K562 (cell line): ENCODE data around the gene CMTM8. TPM values are rescaled to one million over a fixed set of nuclear protein-coding genes. Genes with fewer than 3 reads are reported as not detected.

Source experiments
- ATF7 ChIP-seq: fragments of 450-650 bp; IDR thresholded peaks from 2 replicates; pipeline ENCODE4 v1.7.1; 2014; ENCODE audit warnings: mild to moderate bottlenecking, moderate library complexity
- NFE2L1 ChIP-seq: fragments of 450-650 bp; IDR thresholded peaks from 2 replicates; pipeline ENCODE4 v1.6.1; 2016; ENCODE audit warnings: missing genetic modification characterization, low read depth, mild to moderate bottlenecking, missing compliant biosample characterization, moderate library complexity, borderline replicate concordance
- SP1 ChIP-seq: sonication (generic); formaldehyde crosslinking; IDR thresholded peaks from 2 replicates; pipeline ENCODE4 v1.8.1; 2022; ENCODE audit warnings: mild to moderate bottlenecking, missing genetic modification reagents
- ZNF224 ChIP-seq: sonication (generic); formaldehyde crosslinking; IDR thresholded peaks from 2 replicates; pipeline ENCODE4 v1.8.0; 2022; ENCODE audit warnings: mild to moderate bottlenecking, missing genetic modification reagents
- polyA plus RNA-seq, 8 experiments: library from polyadenylated mRNA; depleted of rRNA in 4 of 8; stranded (reverse) in 5 of 8; unstranded in 3 of 8; fragments of >200 nt; fragmentation: Nextera tagmentation in 2 of 8; fragmentation: Illumina TruSeq in 1 of 8; extraction: Ambion mirVana in 2 of 8; extraction: Trizol in 1 of 8; gene quantifications; 2 replicates each; pipeline versions ENCODE4 v1.2.1 to v1.2.3, GENCODE V29; 2011 to 2014; ENCODE audit warnings: inconsistent platforms in 1 of 8, missing spikeins in 1 of 8
- total RNA-seq, 7 experiments: library from RNA; depleted of rRNA in 6 of 7; stranded (reverse); fragments of >200 nt in 6 of 7; fragmentation: Illumina TruSeq in 2 of 7; extraction: Trizol in 2 of 7; gene quantifications; 2 replicates each; pipeline versions ENCODE4 v1.2.1 to v1.2.3, GENCODE V29; 2011 to 2021; ENCODE audit warnings: low replicate concordance in 1 of 7
- TF ChIP-seq, protein P1 (sequence below): fragments of 450-650 bp; formaldehyde crosslinking; IDR thresholded peaks from 2 replicates; pipeline ENCODE4 v1.4.0; 2020; ENCODE audit warnings: mild to moderate bottlenecking
- TF ChIP-seq, protein P2 (sequence below): fragments of 200-800 bp; sonication (Bioruptor generic); IDR thresholded peaks from 2 replicates; pipeline ENCODE4 v1.6.1; 2016; ENCODE audit warnings: missing genetic modification characterization, missing compliant biosample characterization
- TF ChIP-seq, protein P3 (sequence below): fragments of 200-800 bp; sonication (Bioruptor generic); IDR thresholded peaks from 2 replicates; pipeline ENCODE4 v1.6.1; 2017; ENCODE audit warnings: missing genetic modification characterization, missing compliant biosample characterization

Gene CMTM8
- total and polyA plus RNA-seq, 9 of the 15 experiments (the other 6 are each of a cell fraction or from before 2014, with no cell fraction given) = not detected

DNA sequence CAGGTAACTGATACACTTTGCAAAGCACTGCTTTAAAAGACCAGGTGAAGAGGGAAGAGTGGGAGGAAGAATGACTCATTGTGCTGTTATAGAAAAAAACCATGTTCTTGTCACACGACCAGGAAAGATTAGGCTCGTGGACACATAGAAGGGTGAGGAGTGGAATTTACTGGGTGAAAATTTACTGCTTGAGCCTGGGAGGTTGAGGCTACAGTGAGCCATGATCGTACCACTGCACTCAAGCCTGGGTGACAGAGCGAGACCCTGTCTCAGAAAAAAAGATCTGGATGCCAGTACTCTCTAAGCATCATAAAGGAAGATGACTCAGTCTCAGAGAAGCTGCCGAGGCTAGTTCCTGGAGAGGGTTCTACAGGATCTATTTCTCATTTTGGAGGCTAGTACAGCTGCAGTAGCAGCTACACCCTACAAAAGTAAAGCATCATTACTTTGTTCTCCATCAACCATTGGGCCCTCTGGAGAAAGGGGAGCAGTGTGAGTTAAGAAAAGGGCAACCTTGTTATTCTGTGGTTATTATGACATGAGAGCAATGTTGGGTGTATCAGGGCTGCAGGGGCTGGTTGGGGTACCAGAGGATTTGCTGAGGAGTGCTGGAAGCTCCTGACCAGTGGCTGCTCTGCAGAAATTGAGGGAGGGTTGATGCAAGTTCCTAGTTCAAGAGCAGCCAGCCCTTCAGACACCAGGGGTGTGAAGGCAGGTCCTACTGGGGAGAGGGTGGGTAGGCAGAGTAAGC is 75.4 kb downstream of the CMTM8 start (continued):
- TF ChIP-seq, protein P1, sequence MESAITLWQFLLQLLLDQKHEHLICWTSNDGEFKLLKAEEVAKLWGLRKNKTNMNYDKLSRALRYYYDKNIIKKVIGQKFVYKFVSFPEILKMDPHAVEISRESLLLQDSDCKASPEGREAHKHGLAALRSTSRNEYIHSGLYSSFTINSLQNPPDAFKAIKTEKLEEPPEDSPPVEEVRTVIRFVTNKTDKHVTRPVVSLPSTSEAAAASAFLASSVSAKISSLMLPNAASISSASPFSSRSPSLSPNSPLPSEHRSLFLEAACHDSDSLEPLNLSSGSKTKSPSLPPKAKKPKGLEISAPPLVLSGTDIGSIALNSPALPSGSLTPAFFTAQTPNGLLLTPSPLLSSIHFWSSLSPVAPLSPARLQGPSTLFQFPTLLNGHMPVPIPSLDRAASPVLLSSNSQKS (CRISPR knock-in tag) = no peak
- TF ChIP-seq SP1 (CRISPR knock-in tag) (no peak), ZNF224 (no peak), NFE2L1 (tag) (no peak), ATF7 (no peak)
- TF ChIP-seq, protein P2, sequence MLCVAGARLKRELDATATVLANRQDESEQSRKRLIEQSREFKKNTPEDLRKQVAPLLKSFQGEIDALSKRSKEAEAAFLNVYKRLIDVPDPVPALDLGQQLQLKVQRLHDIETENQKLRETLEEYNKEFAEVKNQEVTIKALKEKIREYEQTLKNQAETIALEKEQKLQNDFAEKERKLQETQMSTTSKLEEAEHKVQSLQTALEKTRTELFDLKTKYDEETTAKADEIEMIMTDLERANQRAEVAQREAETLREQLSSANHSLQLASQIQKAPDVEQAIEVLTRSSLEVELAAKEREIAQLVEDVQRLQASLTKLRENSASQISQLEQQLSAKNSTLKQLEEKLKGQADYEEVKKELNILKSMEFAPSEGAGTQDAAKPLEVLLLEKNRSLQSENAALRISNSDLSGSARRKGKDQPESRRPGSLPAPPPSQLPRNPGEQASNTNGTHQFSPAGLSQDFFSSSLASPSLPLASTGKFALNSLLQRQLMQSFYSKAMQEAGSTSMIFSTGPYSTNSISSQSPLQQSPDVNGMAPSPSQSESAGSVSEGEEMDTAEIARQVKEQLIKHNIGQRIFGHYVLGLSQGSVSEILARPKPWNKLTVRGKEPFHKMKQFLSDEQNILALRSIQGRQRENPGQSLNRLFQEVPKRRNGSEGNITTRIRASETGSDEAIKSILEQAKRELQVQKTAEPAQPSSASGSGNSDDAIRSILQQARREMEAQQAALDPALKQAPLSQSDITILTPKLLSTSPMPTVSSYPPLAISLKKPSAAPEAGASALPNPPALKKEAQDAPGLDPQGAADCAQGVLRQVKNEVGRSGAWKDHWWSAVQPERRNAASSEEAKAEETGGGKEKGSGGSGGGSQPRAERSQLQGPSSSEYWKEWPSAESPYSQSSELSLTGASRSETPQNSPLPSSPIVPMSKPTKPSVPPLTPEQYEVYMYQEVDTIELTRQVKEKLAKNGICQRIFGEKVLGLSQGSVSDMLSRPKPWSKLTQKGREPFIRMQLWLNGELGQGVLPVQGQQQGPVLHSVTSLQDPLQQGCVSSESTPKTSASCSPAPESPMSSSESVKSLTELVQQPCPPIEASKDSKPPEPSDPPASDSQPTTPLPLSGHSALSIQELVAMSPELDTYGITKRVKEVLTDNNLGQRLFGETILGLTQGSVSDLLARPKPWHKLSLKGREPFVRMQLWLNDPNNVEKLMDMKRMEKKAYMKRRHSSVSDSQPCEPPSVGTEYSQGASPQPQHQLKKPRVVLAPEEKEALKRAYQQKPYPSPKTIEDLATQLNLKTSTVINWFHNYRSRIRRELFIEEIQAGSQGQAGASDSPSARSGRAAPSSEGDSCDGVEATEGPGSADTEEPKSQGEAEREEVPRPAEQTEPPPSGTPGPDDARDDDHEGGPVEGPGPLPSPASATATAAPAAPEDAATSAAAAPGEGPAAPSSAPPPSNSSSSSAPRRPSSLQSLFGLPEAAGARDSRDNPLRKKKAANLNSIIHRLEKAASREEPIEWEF (CRISPR knock-in tag) = no peak
- TF ChIP-seq, protein P3, sequence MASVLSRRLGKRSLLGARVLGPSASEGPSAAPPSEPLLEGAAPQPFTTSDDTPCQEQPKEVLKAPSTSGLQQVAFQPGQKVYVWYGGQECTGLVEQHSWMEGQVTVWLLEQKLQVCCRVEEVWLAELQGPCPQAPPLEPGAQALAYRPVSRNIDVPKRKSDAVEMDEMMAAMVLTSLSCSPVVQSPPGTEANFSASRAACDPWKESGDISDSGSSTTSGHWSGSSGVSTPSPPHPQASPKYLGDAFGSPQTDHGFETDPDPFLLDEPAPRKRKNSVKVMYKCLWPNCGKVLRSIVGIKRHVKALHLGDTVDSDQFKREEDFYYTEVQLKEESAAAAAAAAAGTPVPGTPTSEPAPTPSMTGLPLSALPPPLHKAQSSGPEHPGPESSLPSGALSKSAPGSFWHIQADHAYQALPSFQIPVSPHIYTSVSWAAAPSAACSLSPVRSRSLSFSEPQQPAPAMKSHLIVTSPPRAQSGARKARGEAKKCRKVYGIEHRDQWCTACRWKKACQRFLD = no peak
